ENCODE measurements around the gene SLC27A3.

The SLC27A3 gene, protein sequence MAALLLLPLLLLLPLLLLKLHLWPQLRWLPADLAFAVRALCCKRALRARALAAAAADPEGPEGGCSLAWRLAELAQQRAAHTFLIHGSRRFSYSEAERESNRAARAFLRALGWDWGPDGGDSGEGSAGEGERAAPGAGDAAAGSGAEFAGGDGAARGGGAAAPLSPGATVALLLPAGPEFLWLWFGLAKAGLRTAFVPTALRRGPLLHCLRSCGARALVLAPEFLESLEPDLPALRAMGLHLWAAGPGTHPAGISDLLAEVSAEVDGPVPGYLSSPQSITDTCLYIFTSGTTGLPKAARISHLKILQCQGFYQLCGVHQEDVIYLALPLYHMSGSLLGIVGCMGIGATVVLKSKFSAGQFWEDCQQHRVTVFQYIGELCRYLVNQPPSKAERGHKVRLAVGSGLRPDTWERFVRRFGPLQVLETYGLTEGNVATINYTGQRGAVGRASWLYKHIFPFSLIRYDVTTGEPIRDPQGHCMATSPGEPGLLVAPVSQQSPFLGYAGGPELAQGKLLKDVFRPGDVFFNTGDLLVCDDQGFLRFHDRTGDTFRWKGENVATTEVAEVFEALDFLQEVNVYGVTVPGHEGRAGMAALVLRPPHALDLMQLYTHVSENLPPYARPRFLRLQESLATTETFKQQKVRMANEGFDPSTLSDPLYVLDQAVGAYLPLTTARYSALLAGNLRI

GRCh38 chr1:153774780-153775457 is at the start of gene SLC27A3:
Gene SLC27A3 (plus strand): TSS chr1:153775407. CDS start chr1:153775498, 91 bp downstream.
- DNase-seq: no peak

DNA sequence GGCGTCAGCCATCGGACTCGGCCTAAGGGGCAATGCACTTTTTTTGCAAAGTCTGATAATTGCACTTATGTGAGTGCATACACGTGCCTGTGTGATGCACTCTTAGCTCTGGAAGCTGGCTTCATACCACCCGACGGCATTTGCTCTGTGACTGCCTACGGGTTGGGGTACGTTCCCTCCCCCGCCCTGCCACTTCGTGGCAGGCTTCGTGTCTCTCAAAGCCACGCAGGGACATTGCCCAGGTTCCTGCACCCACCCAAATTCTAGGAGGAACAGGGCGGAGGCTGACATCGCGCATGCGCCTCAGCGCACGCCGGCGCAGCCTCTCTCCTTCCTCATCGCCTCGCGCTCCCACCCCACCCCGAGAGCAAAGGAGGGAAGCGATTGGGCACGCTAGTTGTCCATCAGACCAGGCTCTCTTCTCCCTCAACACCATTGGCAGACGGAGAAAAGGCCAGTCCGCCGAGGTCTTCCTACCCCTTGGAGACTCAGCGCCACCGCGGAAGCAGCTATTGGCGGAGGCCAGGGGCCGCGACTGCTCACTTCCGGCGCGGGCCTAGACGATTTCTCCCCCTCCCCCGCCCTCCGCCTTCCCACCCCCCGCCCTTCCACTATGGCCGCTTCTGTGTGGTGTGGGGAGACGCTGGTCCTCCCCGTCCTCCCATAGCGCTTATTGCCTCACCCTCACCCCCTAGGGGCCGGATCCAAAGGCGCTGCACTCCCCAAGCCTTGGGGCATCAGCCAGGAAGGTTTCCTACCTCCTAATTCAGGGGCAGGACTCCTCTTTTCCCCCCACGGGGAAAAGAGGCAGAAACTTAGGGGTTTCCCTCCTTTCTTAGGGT is 47.5 kb upstream of the SLC27A3 start, which contains the start of gene INTS3:
TSS of gene INTS3 (plus strand) at position 588 of the 842 bp plus-strand sequence. CDS start 585 bp downstream, outside the sequence.
- DNase-seq: peak; percentile 97

GRCh38 chr1:153728305-153729066 is 46.7 kb upstream of the SLC27A3 start:
- DNase-seq: peak; percentile 42

GRCh38 chr1:153730468-153730988 is 44.7 kb upstream of the SLC27A3 start:
- DNase-seq: no peak

DNA sequence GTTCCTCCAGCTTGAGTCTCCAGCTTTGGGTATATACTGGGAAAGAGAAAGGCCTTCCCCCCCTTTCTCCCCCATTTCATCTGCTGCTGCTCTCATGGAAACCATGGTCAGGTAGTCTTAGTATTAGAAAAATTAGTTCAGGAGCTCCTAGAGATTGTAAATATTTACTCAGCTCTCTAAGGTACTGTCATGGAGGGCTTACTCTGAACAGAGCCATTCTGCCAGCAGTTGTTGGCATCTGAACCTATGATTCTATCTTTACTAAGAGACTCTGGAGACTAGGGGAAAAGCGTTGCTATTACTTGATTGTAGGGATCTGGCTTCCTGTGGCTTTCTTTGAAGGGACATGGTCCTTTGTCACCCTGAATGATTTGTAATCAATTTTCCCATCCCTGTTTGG is 41.2 kb upstream of the SLC27A3 start:
- DNase-seq: no peak

GRCh38 chr1:153734396-153735089 is 40.7 kb upstream of the SLC27A3 start:
- no peak for DNase-seq

DNA sequence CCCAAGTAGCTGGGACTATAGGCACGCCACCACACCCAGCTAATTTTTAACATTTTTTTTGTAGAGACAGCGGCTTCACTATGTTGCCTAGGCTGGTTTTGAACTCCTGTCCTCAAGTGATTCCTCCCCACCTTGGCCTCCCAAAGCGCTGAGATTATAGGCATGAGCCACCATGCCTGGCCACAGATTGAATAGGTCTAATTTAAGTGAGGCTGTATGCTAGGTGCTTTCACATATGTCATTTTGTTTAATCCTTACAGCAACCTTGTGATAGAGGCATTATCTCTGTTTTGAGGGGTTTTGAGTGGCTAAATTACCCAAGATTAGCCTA is 40.2 kb upstream of the SLC27A3 start:
- no peak for DNase-seq

DNA sequence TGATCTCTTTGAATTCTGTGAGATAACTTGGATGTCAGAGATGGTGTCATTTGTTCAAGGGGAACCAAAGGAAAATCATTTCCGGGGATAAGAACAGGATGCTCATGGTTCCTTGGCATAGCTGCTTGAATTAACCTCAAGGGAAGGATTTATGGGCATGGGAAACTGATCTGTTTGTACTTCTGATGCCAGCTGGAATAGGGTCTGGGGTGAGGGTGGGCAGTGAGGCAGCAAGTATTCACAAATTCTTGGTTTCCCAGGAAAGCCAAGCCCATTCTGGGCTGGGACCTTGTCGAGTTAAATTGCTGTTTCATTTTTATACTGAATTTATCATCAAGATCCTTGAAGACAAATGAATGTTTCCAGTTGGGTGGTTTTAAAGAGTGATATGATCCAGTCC is 33.2 kb upstream of the SLC27A3 start:
- no peak for DNase-seq

- DNase-seq: no peak
These were observed 32.6 kb upstream of the SLC27A3 start for GRCh38 chr1:153742411-153743142.

GRCh38 chr1:153745417-153745816 is 29.8 kb upstream of the SLC27A3 start:
- no peak for DNase-seq

GRCh38 chr1:153746174-153746573 is 29.0 kb upstream of the SLC27A3 start:
- DNase-seq: no peak

DNA sequence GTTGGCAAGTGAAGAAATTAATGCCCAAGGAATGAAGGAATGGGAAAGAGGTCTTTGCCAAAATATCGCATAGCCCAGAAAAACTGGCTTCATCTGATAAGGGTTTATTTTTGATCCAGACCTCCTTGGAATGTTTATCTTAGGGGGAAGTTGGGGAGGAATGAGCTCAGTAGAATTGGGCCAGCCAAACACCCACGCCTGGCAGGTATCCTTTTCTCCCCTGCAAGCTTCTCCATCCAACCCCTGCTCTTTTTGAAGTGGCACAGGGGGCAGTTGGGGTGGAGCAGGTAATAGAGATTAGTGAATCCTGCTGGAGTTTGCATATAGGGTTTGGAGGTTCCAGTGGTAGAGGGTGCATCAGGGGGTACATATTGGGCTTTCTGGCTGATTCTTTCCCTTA is 26.3 kb upstream of the SLC27A3 start:
- no peak for DNase-seq

GRCh38 chr1:153749408-153750005 is 25.7 kb upstream of the SLC27A3 start:
- DNase-seq: peak; percentile 77

GRCh38 chr1:153750026-153750995 is 24.9 kb upstream of the SLC27A3 start:
- no peak for DNase-seq

- no peak for DNase-seq
These were observed 23.1 kb upstream of the SLC27A3 start for GRCh38 chr1:153752072-153752471.

- no peak for DNase-seq
These were observed 22.5 kb upstream of the SLC27A3 start for GRCh38 chr1:153752571-153753195.

- DNase-seq: no peak
These were observed 20.9 kb upstream of the SLC27A3 start for GRCh38 chr1:153754266-153754665.

DNA sequence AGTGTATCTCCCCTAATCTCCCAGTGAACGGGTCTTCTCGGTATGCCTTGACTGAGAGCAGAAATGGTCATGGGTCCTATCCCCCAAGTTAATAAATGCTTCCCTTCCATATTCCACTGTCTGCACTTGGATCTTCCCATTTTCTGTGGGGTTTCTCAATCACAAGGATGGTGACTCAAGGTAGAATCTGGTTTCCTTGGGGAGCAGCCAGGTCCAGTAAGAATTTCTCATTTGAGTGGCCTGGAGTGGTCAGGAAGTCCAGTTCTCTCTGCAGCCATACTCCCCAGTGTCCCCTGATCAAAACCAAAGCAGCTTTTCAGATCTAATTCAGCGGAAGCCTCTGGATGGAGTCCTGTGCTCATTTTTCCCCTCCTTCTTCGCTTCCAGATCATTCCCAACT is 14.8 kb upstream of the SLC27A3 start:
- no peak for DNase-seq

All from activated CD8-positive, alpha-beta memory T cell treated with anti-CD3 and anti-CD28 coated beads, Interleukin-2, amount 50 U/mL, for 4 hours (primary cell).